ENCODE measurements around the gene MYRIP. TPM values are rescaled to one million over a fixed set of nuclear protein-coding genes. Genes with fewer than 3 reads are reported as not detected.

The MYRIP gene
- total RNA-seq, 6 donors from 2014 or later: 0.55 to 4.3 (median 2.1) TPM; not detected in 1

DNA sequence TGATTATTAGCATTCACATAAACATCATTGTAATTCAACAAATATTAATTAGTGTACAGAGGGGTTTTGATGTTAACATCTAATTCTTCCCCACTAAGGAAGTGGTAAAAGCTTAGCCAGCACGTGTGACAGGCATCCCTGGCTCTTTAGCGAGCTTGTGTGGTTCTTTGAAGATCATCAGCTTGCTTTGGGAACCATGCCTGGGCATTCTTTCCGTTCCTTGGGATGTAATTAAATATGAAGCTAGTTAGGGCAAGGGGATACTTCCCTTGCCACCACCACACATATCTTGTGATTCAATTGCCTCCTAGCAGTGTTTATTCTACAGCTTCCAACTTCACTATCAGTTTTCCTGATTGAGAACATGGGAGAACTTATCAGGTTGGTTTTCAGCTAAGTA, 246.5 kb downstream of the MYRIP start:
- Histone ChIP-seq H3K9me3 (no peaks in the 10 kb centered on the region), H3K36me3 (no peaks in the 10 kb centered on the region), H3K4me3 (no peak overlapping the region), H3K4me1 (no peaks in the 10 kb centered on the region), H3K27me3 (no peaks in the 10 kb centered on the region), H3K27ac (no peak overlapping the region)
- WGBS, 2 donors: 63 to 68% methylated on average over 3 of the region's 3 CpGs
- TF ChIP-seq, protein P1, sequence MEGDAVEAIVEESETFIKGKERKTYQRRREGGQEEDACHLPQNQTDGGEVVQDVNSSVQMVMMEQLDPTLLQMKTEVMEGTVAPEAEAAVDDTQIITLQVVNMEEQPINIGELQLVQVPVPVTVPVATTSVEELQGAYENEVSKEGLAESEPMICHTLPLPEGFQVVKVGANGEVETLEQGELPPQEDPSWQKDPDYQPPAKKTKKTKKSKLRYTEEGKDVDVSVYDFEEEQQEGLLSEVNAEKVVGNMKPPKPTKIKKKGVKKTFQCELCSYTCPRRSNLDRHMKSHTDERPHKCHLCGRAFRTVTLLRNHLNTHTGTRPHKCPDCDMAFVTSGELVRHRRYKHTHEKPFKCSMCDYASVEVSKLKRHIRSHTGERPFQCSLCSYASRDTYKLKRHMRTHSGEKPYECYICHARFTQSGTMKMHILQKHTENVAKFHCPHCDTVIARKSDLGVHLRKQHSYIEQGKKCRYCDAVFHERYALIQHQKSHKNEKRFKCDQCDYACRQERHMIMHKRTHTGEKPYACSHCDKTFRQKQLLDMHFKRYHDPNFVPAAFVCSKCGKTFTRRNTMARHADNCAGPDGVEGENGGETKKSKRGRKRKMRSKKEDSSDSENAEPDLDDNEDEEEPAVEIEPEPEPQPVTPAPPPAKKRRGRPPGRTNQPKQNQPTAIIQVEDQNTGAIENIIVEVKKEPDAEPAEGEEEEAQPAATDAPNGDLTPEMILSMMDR (IDR thresholded peaks at IDR 0.05): no peak
- no peak for TF ChIP-seq POLR2A (IDR thresholded peaks at IDR 0.05)
- no peak for TF ChIP-seq POLR2AphosphoS5 (IDR thresholded peaks at IDR 0.05)
- TF ChIP-seq EP300 (IDR thresholded peaks at IDR 0.05): no peak
- DNase-seq (no peak), ATAC-seq (ENCODE audit: low FRiP score in 2 of 2) (no peak)

DNA sequence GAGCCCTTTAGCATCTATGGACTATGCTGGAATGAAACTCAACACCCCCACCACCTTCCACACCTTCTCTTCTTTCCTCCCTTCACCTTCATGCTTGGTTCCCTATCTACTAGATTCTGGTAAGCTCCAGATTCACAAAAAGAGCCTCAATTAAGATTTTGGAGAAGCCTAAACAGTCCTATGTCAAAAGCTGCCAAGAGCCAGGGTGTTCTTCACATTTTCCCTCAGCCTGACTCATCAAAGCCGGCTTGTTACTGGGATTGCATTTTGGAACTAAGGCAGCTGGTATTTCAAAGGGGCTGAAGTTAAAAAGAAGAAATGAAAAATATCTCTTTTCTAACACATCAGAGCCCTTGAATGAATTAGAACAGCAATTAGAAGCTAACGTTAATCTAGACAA, 247.7 kb downstream of the MYRIP start:
- Histone ChIP-seq H3K27ac (no peak overlapping the region), H3K4me1 (no peaks in the 10 kb centered on the region), H3K27me3 (no peaks in the 10 kb centered on the region), H3K4me3 (no peak overlapping the region), H3K9me3 (no peaks in the 10 kb centered on the region), H3K36me3 (no peaks in the 10 kb centered on the region)
- TF ChIP-seq POLR2AphosphoS5 (IDR thresholded peaks at IDR 0.05) (no peak), EP300 (IDR thresholded peaks at IDR 0.05) (no peak), POLR2A (IDR thresholded peaks at IDR 0.05) (no peak)
- TF ChIP-seq, protein P1 (IDR thresholded peaks at IDR 0.05): no peak
- no peak for ATAC-seq (ENCODE audit: low FRiP score in 2 of 2)
- DNase-seq: no peak
- 88 to 90% methylated on average over 2 of the region's 2 CpGs for WGBS, 2 donors

DNA sequence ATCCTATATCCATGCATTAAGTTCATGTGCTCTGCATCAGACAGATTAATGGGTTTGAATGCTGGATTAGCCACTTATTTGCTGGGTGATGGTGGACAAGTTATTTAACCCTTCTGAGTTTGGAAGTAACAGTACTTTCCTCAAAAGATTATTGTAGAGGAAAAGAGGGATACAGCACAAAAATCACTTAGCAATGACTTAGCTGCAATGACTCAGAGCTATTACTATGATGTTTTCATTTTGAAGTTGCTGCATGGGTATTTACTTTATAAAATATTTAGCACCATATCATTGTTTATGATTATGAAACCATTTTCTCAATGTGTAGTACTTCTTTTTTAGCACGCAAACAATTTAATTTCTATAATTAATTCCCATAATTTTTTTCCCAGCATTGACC, 248.4 kb downstream of the MYRIP start:
- Histone ChIP-seq H3K4me3 (no peak overlapping the region), H3K9me3 (no peaks in the 10 kb centered on the region), H3K4me1 (no peaks in the 10 kb centered on the region), H3K27ac (no peak overlapping the region), H3K36me3 (no peaks in the 10 kb centered on the region), H3K27me3 (no peaks in the 10 kb centered on the region)
- 91 to 94% methylated on average over 1 of the region's 1 CpG for WGBS, 2 donors
- ATAC-seq (ENCODE audit: low FRiP score in 2 of 2) (no peak), DNase-seq (no peak)
- TF ChIP-seq POLR2AphosphoS5 (IDR thresholded peaks at IDR 0.05) (no peak), EP300 (IDR thresholded peaks at IDR 0.05) (no peak), POLR2A (IDR thresholded peaks at IDR 0.05) (no peak)
- TF ChIP-seq, protein P1 (IDR thresholded peaks at IDR 0.05): no peak

DNA sequence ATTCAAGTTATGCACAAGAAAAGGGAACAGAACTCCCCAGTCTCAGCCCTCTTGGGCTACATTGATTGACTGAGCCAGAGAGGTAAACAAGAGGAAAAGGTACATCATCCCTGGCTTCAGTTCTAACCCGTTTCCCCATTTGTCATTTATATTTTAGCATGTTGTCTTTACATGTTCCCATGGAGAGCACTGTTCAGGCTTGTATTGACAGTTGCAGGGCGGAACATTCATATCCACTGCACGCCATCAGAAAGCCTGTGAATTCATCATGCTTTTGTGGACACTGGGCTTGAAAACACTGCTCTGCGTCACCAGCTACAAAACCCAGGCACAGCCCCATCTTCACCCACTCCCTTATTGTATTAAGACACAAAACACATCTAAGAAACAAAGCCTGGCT, 259.2 kb downstream of the MYRIP start:
- no peak overlapping the region for H3K4me3 ChIP-seq
- no peaks in the 10 kb centered on the region for H3K4me1 ChIP-seq
- no peaks in the 10 kb centered on the region for H3K27me3 ChIP-seq
- no peak for ATAC-seq (ENCODE audit: low FRiP score in 2 of 2)
- no peaks in the 10 kb centered on the region for H3K9me3 ChIP-seq
- no peak for DNase-seq
- WGBS, 2 donors: 83 to 84% methylated on average over 4 of the region's 4 CpGs
- H3K27ac ChIP-seq: no peak overlapping the region
- no peaks in the 10 kb centered on the region for H3K36me3 ChIP-seq
- no peak for TF ChIP-seq POLR2AphosphoS5 (IDR thresholded peaks at IDR 0.05)
- no peak for TF ChIP-seq POLR2A (IDR thresholded peaks at IDR 0.05)
- TF ChIP-seq EP300 (IDR thresholded peaks at IDR 0.05): no peak
- TF ChIP-seq, protein P1 (IDR thresholded peaks at IDR 0.05): no peak

DNA sequence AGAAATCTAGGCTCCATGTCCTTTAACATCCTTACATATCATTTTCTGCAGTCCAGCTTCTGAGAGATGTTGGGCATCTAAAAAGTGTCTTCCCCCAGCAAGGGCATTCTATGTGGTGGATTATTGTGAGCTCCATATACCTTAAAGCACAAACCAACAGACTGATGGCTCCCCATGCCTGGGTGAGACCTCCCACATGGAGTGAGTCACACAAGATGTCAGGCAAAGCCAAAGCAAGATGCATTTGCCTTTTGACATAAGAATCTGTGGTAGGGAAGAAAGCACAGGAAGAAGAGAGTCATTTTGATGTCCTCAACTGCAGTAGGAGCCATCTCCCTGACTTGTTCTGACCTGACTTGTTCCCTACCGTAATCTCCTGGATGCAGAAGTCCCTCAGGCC, 261.4 kb downstream of the MYRIP start:
- Histone ChIP-seq H3K4me3 (no peak overlapping the region), H3K9me3 (no peaks in the 10 kb centered on the region), H3K4me1 (no peaks in the 10 kb centered on the region), H3K27ac (no peak overlapping the region), H3K36me3 (no peaks in the 10 kb centered on the region), H3K27me3 (no peaks in the 10 kb centered on the region)
- TF ChIP-seq EP300 (IDR thresholded peaks at IDR 0.05): no peak
- TF ChIP-seq POLR2AphosphoS5 (IDR thresholded peaks at IDR 0.05): no peak
- TF ChIP-seq, protein P1 (IDR thresholded peaks at IDR 0.05): no peak
- TF ChIP-seq POLR2A (IDR thresholded peaks at IDR 0.05): no peak
- 100% methylated on average over 1 of the region's 1 CpG for WGBS, 2 donors
- ATAC-seq (ENCODE audit: low FRiP score in 2 of 2): no peak
- DNase-seq: no peak
